ENCODE data around the gene NHLH1. TPM values are rescaled to one million over a fixed set of nuclear protein-coding genes. Genes with fewer than 3 reads are reported as not detected.

The NHLH1 gene
- not detected for polyA plus RNA-seq

DNA sequence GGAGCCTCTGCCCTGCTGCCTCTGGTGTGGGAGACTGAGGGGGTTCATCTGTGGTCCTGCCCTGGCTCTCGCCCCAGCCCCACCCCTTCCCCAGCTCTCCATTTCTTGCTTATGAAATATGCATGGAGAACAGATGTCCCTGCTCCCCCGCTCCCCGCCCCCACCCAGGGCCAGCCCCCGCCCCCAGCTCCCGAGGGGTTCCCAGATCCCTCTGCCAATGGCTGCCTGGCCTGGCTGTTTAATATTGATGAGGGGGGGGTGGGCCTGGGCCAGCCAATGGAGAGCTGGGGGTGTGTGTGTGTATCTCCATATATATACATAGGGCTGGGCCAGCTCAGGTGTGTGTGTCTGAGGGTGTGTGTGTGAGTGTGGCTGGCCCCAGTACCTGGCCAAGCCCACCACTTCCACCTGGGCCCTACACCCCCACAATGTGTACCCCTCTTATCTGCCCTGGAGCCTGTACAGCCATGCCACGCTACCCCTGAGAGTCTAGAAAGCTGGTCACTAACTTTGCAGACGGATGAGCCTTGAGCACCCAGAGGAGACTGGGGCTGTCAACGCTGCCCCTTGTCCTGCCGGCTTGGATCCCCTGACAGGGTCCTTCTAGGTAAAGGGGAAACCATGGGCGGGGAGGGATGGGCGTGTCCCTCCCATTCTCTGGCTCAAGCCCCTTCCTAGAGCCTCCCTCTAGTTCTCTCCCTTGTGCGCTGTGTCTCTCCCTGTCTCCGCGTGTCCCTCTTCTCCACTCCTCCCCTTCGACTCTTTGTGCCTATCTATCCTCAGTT, at the start of gene NHLH1:
Gene NHLH1 (plus strand): TSS at position 341 of the 785 bp plus-strand sequence. CDS start 3,661 bp downstream, outside the sequence.
- H3K4me3 Mint-ChIP-seq = no peak within 1 kb of the TSS
- H3K4me1 Mint-ChIP-seq = no peaks in the 10 kb centered on the region

DNA sequence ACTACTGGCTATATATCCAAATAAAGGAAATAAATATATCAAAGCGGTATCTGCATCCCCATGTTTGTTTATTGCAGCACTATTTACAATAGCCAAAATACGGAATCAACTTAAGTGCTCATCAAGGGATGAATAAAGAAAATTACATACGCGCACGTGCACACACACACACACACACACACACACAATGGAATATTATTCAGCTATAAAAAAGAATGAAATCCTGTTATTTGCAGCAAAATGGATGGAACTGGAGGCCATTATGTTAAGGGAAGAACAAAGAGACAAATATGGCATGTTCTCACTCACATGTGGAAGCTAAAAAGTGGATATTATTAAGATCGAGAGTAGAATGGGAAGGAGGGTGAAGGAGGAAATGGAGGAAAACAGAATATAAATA, 44.0 kb upstream of the NHLH1 start:
- no peak for DNase-seq
- peaks cover 0 to 2% (median 0%) of the 10 kb centered on the region in 3 donors for H3K27me3 Mint-ChIP-seq (ENCODE audit: low read depth in 3 of 3)
- H3K27ac Mint-ChIP-seq = peak overlapping the region in 1 of 6 donors; percentile 37
- H3K4me3 Mint-ChIP-seq = no peak overlapping the region
- H3K36me3 Mint-ChIP-seq = peaks cover 24 to 60% (median 39%) of the 10 kb centered on the region in 3 donors
- H3K9me3 Mint-ChIP-seq = no peaks in the 10 kb centered on the region
- peaks cover 6 to 34% of the 10 kb centered on the region in 2 donors for H3K4me1 Mint-ChIP-seq

More for the DNA sequence above, at the start of gene NHLH1:
- Mint-ChIP-seq H3K9me3 (no peaks in the 10 kb centered on the region), H3K27ac (peak within 1 kb of the TSS in 1 of 6 donors; percentile 44), H3K36me3 (no peaks in the 10 kb centered on the region), H3K27me3 (ENCODE audit: low read depth in 3 of 3) (peaks cover 0 to 4% (median 4%) of the 10 kb centered on the region in 3 donors)
- DNase-seq = no peak

DNA sequence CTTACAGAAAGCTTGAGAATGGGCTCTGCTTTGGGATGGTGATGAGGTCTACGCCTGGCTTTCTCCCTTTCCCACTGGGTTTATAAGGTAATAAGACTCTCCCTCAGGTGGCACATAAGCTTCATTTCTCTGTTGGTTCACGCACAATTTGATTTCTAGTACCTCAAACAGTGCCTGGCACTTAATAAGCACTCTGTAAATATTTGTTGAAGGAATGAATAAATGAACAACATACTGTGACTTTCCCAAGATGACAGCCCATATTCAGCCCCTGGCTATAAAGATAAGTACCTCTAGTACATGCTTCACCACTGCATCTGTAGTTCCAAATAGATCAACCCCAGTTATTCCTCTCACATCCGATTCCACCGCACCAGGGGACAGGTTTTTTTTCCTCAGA, 41.6 kb upstream of the NHLH1 start:
- Mint-ChIP-seq H3K27ac (peak overlapping the region in 2 of 6 donors; percentile 29 to 44), H3K4me3 (no peak overlapping the region), H3K9me3 (no peaks in the 10 kb centered on the region), H3K4me1 (peaks cover 3 to 18% of the 10 kb centered on the region in 2 donors), H3K36me3 (peaks cover 13 to 59% (median 43%) of the 10 kb centered on the region in 3 donors), H3K27me3 (ENCODE audit: low read depth in 3 of 3) (peaks cover 0 to 2% (median 0%) of the 10 kb centered on the region in 3 donors)
- no peak for DNase-seq

DNA sequence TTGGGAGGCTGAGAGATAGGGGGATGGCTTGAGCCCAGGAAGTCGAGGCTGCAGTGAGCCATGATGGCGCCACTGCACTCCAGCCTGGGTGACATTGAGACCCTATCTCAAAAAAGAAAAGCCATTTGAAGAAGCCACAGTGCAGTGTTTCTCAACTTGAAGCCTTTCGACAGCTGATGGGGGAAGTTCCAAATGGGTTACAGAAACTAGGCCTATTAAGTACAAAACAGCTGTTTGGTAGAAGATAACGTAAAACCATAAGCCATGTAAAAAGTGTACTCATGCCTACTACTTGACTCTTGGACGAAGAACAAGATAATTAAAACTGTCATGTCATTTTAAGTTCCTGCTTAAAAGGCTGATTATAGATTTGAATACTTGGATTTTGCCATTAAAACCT, 40.5 kb upstream of the NHLH1 start:
- Mint-ChIP-seq H3K36me3 (peaks cover 13 to 56% (median 47%) of the 10 kb centered on the region in 3 donors), H3K27ac (no peak overlapping the region), H3K9me3 (no peaks in the 10 kb centered on the region), H3K4me3 (no peak overlapping the region), H3K27me3 (ENCODE audit: low read depth in 3 of 3) (peaks cover 0 to 2% (median 0%) of the 10 kb centered on the region in 3 donors), H3K4me1 (peaks cover 3 to 8% of the 10 kb centered on the region in 2 donors)
- DNase-seq = no peak

DNA sequence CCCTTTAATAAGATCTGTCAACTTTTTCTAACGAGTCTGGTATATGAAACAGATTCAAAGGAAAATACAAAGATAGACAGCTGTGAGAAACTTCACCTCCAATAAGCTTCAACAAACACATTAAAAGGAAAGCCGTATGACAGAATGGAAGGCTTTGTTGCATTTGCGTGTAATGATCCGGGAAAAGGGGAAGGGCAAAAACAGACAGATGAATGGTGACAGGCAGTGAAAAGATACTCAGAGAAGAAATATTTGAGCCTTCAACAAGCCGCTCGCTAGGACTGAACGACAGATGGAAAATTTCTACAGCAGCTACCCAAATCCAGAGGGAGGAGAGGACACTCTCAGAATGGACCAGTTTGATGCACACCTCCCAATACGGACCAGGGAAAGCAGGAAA, 38.7 kb upstream of the NHLH1 start:
- Mint-ChIP-seq H3K4me3 (no peak overlapping the region), H3K27me3 (ENCODE audit: low read depth in 3 of 3) (peaks cover 0 to 2% (median 0%) of the 10 kb centered on the region in 3 donors), H3K36me3 (peaks cover 19 to 57% (median 35%) of the 10 kb centered on the region in 3 donors)

DNA sequence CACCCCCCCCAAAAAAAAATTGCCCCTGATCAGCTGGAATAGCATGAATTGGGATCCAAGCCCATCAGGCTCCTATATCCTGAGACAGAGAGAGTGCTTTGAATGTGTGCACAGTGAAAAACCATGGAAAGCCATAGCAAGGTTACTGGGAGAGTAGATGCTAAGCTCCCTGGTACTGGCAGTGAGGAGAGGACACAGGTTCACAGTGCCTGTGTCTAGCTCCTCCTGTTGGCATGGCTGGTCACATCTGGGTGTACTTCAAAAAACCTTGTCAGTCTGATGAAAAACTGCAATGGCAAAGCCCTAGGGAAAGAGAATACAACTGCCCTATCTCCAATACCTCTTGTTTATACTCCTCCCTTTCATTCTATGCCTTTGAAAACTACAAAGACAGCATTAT, 36.8 kb upstream of the NHLH1 start:
- Mint-ChIP-seq H3K27ac (peak overlapping the region in 3 of 6 donors; percentile 9 to 37 (median 20)), H3K9me3 (no peaks in the 10 kb centered on the region), H3K4me1 (peaks cover 0 to 2% of the 10 kb centered on the region in 2 donors), H3K4me3 (no peak overlapping the region), H3K27me3 (ENCODE audit: low read depth in 3 of 3) (peaks cover 0 to 2% (median 0%) of the 10 kb centered on the region in 3 donors), H3K36me3 (peaks cover 21 to 61% (median 27%) of the 10 kb centered on the region in 3 donors)
- DNase-seq = no peak

More for the DNA sequence above, 38.7 kb upstream of the NHLH1 start:
- peaks cover 0 to 2% of the 10 kb centered on the region in 2 donors for H3K4me1 Mint-ChIP-seq
- no peak for DNase-seq
- H3K9me3 Mint-ChIP-seq = no peaks in the 10 kb centered on the region
- H3K27ac Mint-ChIP-seq = no peak overlapping the region

DNA sequence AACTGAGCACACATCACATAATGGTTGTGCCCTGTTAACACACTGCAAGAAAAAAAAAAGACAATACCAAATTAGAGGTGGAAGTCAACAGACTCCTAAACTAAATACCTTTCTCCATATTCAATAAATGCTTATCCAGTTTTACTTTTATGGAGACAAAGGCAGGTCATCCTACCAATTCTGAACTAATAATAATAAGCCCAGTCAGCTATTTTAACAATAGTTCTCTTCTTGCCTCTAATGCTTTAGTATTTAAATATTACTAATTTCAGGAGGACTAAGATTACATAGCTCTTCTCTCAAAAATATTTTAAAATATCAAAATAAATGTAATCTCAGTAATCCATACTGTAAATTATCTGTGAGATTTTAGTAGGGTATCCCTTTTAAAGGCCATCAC, 34.4 kb upstream of the NHLH1 start:
- Mint-ChIP-seq H3K9me3 (no peaks in the 10 kb centered on the region), H3K36me3 (peaks cover 13 to 50% (median 18%) of the 10 kb centered on the region in 3 donors), H3K4me1 (peaks cover 0 to 2% of the 10 kb centered on the region in 2 donors), H3K4me3 (no peak overlapping the region), H3K27me3 (ENCODE audit: low read depth in 3 of 3) (no peaks in the 10 kb centered on the region), H3K27ac (no peak overlapping the region)
- no peak for DNase-seq

DNA sequence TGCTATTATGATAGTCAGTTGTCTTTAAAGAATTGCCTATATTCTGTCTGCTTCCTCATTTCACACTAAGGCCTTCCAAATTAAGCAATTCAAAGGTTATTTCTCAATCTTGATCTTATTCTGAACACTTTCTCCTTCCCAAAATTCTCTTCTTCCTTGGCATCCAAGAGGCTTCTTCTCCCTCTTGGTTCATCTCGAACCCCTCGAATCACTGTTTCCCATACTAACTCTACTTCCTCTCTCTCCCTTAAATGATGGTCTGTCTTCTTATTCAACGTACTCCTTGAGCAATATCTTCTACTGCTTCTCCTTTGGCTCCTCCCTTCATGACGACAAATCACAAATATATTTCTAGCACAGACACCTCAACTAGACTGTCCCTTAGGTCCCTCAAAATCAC, 28.3 kb upstream of the NHLH1 start:
- peaks cover 17 to 35% (median 19%) of the 10 kb centered on the region in 3 donors for H3K36me3 Mint-ChIP-seq
- H3K4me1 Mint-ChIP-seq = peaks cover 37 to 45% of the 10 kb centered on the region in 2 donors
- no peak overlapping the region for H3K4me3 Mint-ChIP-seq
- H3K9me3 Mint-ChIP-seq = no peaks in the 10 kb centered on the region
- DNase-seq = no peak
- H3K27me3 Mint-ChIP-seq (ENCODE audit: low read depth in 3 of 3) = peaks cover 2 to 10% (median 9%) of the 10 kb centered on the region in 3 donors
- H3K27ac Mint-ChIP-seq = peak overlapping the region; percentile 1 to 42 (median 19)

DNA sequence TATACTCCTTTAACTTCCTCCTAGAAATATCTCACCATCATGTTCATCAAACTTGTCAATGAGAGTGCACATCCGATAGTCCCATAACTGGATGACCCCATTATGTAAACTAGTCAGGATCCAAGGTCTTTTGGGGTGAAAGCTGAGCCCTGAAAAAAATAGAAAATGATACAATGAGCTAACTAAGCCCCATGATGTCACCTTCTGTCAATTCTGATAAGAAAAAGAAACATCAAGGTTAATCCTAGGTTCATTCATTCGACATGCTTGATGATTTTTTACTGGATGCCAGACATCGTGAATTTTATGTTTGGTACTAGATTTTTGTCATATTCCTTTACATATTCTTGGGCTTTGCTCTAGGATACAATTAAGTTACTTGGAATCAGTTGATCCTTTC, 26.7 kb upstream of the NHLH1 start:
- peaks cover 50 to 60% of the 10 kb centered on the region in 2 donors for H3K4me1 Mint-ChIP-seq
- H3K27ac Mint-ChIP-seq = peak overlapping the region; percentile 42 to 99 (median 99)
- peaks cover 15 to 23% (median 17%) of the 10 kb centered on the region in 3 donors for H3K36me3 Mint-ChIP-seq
- no peak for DNase-seq
- no peaks in the 10 kb centered on the region for H3K9me3 Mint-ChIP-seq
- peaks cover 2 to 10% (median 9%) of the 10 kb centered on the region in 3 donors for H3K27me3 Mint-ChIP-seq (ENCODE audit: low read depth in 3 of 3)
- no peak overlapping the region for H3K4me3 Mint-ChIP-seq

DNA sequence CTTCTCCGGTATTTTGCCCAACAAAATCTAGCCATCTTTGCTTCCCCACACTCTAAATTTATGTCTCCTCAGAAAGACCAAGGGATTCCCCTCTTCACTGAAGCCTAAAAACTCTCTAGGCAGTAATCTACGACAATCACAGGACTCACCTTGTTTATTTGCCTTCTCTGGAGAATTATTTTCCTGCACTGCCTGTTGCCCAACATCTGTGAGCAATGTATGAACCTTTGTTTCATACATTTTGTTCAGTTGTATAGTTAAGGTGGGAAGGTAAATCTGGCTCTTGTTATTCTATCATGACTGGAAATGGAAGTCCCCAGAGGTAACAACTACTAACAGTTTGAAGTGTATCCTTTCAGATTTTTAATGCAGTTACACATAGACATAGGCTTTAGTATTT, 26.0 kb upstream of the NHLH1 start:
- peaks cover 2 to 10% (median 9%) of the 10 kb centered on the region in 3 donors for H3K27me3 Mint-ChIP-seq (ENCODE audit: low read depth in 3 of 3)
- H3K4me3 Mint-ChIP-seq = peak overlapping the region in 4 of 5 donors; percentile 17 to 100 (median 98)
- H3K4me1 Mint-ChIP-seq = peaks cover 50 to 60% of the 10 kb centered on the region in 2 donors
- DNase-seq = no peak
- no peaks in the 10 kb centered on the region for H3K9me3 Mint-ChIP-seq
- H3K36me3 Mint-ChIP-seq = peaks cover 15 to 21% (median 17%) of the 10 kb centered on the region in 3 donors
- H3K27ac Mint-ChIP-seq = peak overlapping the region; percentile 42 to 99 (median 99)

DNA sequence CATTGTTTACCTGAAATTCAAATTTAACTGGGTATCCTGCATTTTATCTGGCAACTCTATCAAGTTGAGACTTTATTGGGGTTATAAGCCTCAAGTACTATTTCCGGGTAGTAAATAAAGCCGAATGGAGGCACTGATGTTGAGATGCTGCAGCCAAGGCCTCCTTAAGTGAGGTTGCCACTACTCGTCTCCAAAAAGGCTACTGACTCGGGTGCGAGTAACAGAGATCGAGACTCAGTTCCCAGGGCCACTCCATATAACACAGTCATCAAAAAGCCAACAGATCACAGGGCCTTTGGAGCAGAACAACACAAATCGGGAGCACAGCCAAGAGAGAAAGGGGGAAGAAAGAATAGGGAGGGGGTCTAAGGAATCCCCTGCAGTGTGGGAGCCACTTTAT, 24.3 kb upstream of the NHLH1 start:
- DNase-seq = no peak
- Mint-ChIP-seq H3K4me1 (peaks cover 55 to 67% of the 10 kb centered on the region in 2 donors), H3K36me3 (peaks cover 19 to 23% (median 19%) of the 10 kb centered on the region in 3 donors), H3K4me3 (peak overlapping the region; percentile 96 to 100 (median 98)), H3K27ac (peak overlapping the region; percentile 99 to 100 (median 99)), H3K27me3 (ENCODE audit: low read depth in 3 of 3) (peaks cover 2 to 10% (median 9%) of the 10 kb centered on the region in 3 donors), H3K9me3 (no peaks in the 10 kb centered on the region)

DNA sequence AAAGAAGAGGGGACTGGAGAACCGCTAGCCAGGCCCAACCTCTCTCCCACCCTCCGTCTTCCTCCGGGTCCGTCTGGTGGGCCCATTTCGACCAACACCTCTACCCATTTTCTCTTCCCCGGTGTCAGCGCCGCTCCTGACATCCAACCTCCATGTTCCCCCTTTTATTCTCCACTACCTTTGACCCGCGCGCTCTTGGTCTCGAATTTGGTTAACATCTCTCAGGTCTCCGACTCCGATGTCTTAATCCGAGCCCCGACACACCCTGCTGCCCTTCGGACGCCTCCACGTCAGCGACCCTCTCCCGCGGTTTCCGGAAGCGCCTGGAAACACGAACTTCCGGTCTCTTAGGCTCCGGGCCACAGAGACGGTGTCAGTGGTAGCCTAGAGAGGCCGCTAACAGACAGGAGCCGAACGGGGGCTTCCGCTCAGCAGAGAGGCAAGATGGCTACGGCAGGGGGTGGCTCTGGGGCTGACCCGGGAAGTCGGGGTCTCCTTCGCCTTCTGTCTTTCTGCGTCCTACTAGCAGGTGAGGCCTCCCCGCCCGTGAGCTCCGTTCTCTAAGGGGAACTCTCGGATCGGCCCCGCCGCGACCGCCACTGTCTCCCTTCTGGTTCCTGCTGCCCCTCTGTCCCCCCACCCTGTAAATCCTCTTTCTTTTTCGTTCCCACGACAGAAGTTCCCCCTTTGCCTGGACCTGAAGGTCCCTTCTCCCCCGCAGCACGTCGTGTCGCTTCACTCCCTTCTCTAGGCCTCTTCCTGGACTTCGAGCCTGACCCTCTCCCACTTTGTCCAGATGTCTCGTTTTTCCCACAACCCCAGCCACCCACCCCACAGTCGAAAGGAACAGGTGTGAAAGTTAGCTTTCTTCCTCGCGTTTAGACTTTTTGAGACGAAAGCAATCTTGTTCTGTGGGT, 23.7 kb upstream of the NHLH1 start, which contains the start of the genes COPA and NCSTN:
Gene COPA (minus strand): TSS at position 298 of the 917 bp plus-strand sequence. CDS start 80 bp downstream, at position 218.
Gene NCSTN (plus strand): TSS at position 431 of the 917 bp plus-strand sequence. CDS start 14 bp downstream, at position 445.
- H3K36me3 Mint-ChIP-seq = peaks cover 15 to 20% (median 20%) of the 10 kb centered on the region in 3 donors
- H3K4me1 Mint-ChIP-seq = peaks cover 56 to 68% of the 10 kb centered on the region in 2 donors
- H3K27me3 Mint-ChIP-seq (ENCODE audit: low read depth in 3 of 3) = peaks cover 2 to 10% (median 9%) of the 10 kb centered on the region in 3 donors
- peak within 1 kb of the TSS; percentile 96 to 100 (median 98) for H3K4me3 Mint-ChIP-seq
- H3K9me3 Mint-ChIP-seq = no peaks in the 10 kb centered on the region
- peak within 1 kb of the TSS; percentile 99 to 100 (median 99) for H3K27ac Mint-ChIP-seq
- peak; percentile 94 to 95 (median 95) for DNase-seq

DNA sequence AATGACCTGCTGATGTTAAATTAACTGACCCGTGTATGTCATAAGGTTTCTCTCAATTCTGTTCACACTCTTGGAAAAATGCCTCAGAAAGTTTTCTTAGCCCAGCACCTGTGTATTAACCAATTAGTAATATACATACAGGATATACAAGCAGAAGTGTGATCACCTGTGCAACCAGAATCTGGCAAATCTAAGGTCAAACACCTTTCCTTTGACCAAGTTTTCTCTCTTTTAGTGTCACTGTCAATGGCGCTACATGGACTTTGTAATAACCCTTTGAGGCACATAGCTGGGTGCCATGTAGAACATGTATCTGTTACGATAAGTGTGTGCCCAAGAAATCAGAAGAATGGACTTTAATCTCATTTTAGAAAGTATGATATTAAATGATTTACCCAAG, 22.6 kb upstream of the NHLH1 start:
- Mint-ChIP-seq H3K9me3 (no peaks in the 10 kb centered on the region), H3K27me3 (ENCODE audit: low read depth in 3 of 3) (peaks cover 2 to 10% (median 9%) of the 10 kb centered on the region in 3 donors), H3K36me3 (peaks cover 7 to 13% (median 12%) of the 10 kb centered on the region in 3 donors), H3K4me1 (peaks cover 53 to 66% of the 10 kb centered on the region in 2 donors), H3K4me3 (peak overlapping the region; percentile 96 to 100 (median 98)), H3K27ac (peak overlapping the region; percentile 99 to 100 (median 99))
- no peak for DNase-seq

Data from immature natural killer cell (primary cell).